HepG2 (cell line): ENCODE data around the gene MMP25. TPM values are rescaled to one million over a fixed set of nuclear protein-coding genes. Genes with fewer than 3 reads are reported as not detected.

ENCODE experiments used
- EP300 ChIP-seq, 3 experiments: sonication (generic) in 1 of 3; formaldehyde crosslinking in 1 of 3; IDR thresholded peaks; 2 replicates each; pipeline versions ENCODE4 v1.5.1 to v1.6.1; 2011 to 2020; ENCODE audit warnings: low read depth in 2 of 3, low read length in 2 of 3, borderline replicate concordance in 1 of 3, improper control_type of control experiment in 1 of 3, mild to moderate bottlenecking in 1 of 3, missing genetic modification reagents in 1 of 3, moderate library complexity in 1 of 3
- MZF1 ChIP-seq: sonication (generic); formaldehyde crosslinking; IDR thresholded peaks from 2 replicates; pipeline ENCODE4 v1.8.1; 2023; ENCODE audit warnings: mild to moderate bottlenecking, missing genetic modification reagents, borderline replicate concordance
- NR2F1 ChIP-seq, 2 experiments: fragments of 450-650 bp in 1 of 2; formaldehyde crosslinking in 1 of 2; IDR thresholded peaks; 2 replicates each; pipeline versions ENCODE4 v1.5.0 to v1.6.1; 2016 to 2020; ENCODE audit warnings: mild to moderate bottlenecking in 1 of 2, missing compliant biosample characterization in 1 of 2, missing genetic modification reagents in 1 of 2, moderate library complexity in 1 of 2
- SYNCRIP ChIP-seq: fragments of 200-400 bp; formaldehyde crosslinking; IDR thresholded peaks from 2 replicates; pipeline ENCODE4 v1.6.1; 2018; ENCODE audit warnings: mild to moderate bottlenecking, low read depth, low read length; ENCODE audit not compliant: insufficient read depth
- ZKSCAN8 ChIP-seq: IDR thresholded peaks from 2 replicates; pipeline ENCODE4 v1.6.1; 2016; ENCODE audit warnings: borderline replicate concordance, missing genetic modification reagents, missing compliant biosample characterization
- ZNF234 ChIP-seq: sonication (generic); formaldehyde crosslinking; conservative IDR thresholded peaks from 2 replicates; pipeline ENCODE4 v1.5.1; 2020; ENCODE audit warnings: mild to moderate bottlenecking, missing genetic modification reagents
- ZNF263 ChIP-seq: sonication (generic); formaldehyde crosslinking; IDR thresholded peaks from 2 replicates; pipeline ENCODE4 v1.4.0; 2020; ENCODE audit warnings: missing genetic modification reagents
- ZNF430 ChIP-seq: sonication (generic); formaldehyde crosslinking; IDR thresholded peaks from 2 replicates; pipeline ENCODE4 v1.9.0; 2021; ENCODE audit warnings: mild to moderate bottlenecking, missing genetic modification reagents
- ZNF552 ChIP-seq: sonication (generic); formaldehyde crosslinking; IDR thresholded peaks from 2 replicates; pipeline ENCODE4 v1.9.0; 2022; ENCODE audit warnings: missing genetic modification reagents, mild to moderate bottlenecking, borderline replicate concordance
- ZNF577 ChIP-seq: sonication (generic); formaldehyde crosslinking; IDR thresholded peaks from 2 replicates; pipeline ENCODE4 v1.4.0; 2020; ENCODE audit warnings: mild to moderate bottlenecking, low read depth, missing genetic modification reagents, borderline replicate concordance
- ZNF703 ChIP-seq: sonication (generic); formaldehyde crosslinking; IDR thresholded peaks from 2 replicates; pipeline ENCODE4 v1.5.1; 2020; ENCODE audit warnings: missing genetic modification reagents, mild to moderate bottlenecking, moderate library complexity, borderline replicate concordance
- ZNF749 ChIP-seq: sonication (generic); formaldehyde crosslinking; IDR thresholded peaks from 2 replicates; pipeline ENCODE4 v1.8.0; 2022; ENCODE audit warnings: mild to moderate bottlenecking, missing genetic modification reagents, moderate library complexity, borderline replicate concordance
- ZNF782 ChIP-seq: sonication (generic); formaldehyde crosslinking; IDR thresholded peaks from 2 replicates; pipeline ENCODE4 v1.4.0; 2020; ENCODE audit warnings: missing genetic modification reagents, mild to moderate bottlenecking, borderline replicate concordance
- ZSCAN20 ChIP-seq: sonication (generic); formaldehyde crosslinking; IDR thresholded peaks from 2 replicates; pipeline ENCODE4 v1.4.0; 2020; ENCODE audit warnings: missing genetic modification reagents, mild to moderate bottlenecking, borderline replicate concordance
- polyA plus RNA-seq, 8 experiments: library from polyadenylated mRNA; depleted of rRNA in 3 of 8; stranded (reverse) in 7 of 8; unstranded in 1 of 8; fragments of >200 nt; fragmentation: Illumina TruSeq in 4 of 8; extraction: Trizol in 4 of 8; gene quantifications; 2 replicates each; pipeline versions ENCODE4 v1.2.1 to v1.2.3, GENCODE V29; 2011 to 2016; ENCODE audit warnings: low read depth in 4 of 8, missing spikeins in 1 of 8, mixed read lengths in 1 of 8; ENCODE audit not compliant: insufficient read depth in 1 of 8
- total RNA-seq, 5 experiments: library from RNA; depleted of rRNA; stranded (reverse); fragments of >200 nt; fragmentation: Illumina TruSeq; extraction: Trizol; gene quantifications; 2 replicates each; pipeline ENCODE4 v1.2.3, GENCODE V29; 2016; ENCODE audit warnings: low read depth in 1 of 5
- TF ChIP-seq, protein P1 (sequence below): sonication (generic); formaldehyde crosslinking; IDR thresholded peaks from 2 replicates; pipeline ENCODE4 v1.9.0; 2021; ENCODE audit warnings: missing genetic modification reagents, borderline replicate concordance
- TF ChIP-seq, protein P2 (sequence below): sonication (generic); formaldehyde crosslinking; IDR thresholded peaks from 2 replicates; pipeline ENCODE4 v1.8.0; 2022; ENCODE audit warnings: mild to moderate bottlenecking, missing genetic modification reagents, moderate library complexity

The MMP25 gene
- total and polyA plus RNA-seq, 2 of the 13 experiments (the other 11 are each of a cell fraction or from before 2014, with no cell fraction given) = 0.04 to 0.08 TPM

DNA sequence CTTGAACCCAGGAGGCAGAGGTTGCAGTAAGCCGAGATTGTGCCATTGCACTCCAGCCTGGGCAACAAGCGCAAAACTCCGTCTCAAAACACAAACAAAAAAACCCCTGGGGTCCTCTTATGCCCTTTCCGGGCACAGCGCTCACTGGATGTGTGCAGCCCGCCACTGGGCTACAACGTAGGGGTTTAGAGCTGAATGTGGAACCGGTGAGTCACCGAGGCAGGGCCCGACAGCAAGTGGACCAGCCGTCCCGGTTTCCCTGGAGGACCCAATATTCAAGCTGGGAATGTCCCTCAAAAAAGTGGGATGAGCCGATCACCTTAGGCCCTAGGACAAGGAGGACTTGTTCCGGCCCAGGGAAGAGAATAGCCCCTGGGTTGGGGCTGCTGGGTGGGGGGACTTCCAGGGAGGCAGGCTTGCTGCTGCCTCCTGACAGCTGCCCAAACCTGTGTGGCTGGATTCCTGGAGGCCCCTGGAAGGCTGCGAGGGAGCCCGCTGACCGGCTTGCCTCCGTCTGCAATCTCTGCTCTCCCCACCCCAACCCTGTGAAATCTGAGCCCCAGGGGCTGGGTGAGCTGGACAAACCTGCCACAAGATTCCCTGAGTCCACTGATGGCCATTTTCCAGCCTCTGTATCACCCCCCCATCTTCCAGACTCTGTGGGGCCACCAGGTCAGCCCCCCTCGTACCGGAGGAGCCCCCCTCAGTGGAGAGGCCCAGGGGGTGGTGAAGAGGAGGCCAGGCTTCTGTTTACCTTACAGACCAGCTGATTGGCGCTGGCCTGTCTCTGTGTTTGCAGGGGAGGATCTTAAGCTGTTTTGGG is 36.6 kb upstream of the MMP25 start (continued):
- no peak for TF ChIP-seq MZF1 (CRISPR knock-in tag)
- TF ChIP-seq ZNF234 = no peak
- TF ChIP-seq ZSCAN20 = no peak
- no peak for TF ChIP-seq ZNF552 (CRISPR knock-in tag)
- TF ChIP-seq NR2F1 (CRISPR knock-in tag; IDR thresholded peaks at IDR 0.05) = no peak
- no peak for TF ChIP-seq SYNCRIP
- no peak for TF ChIP-seq ZKSCAN8 (CRISPR knock-in tag)
- TF ChIP-seq ZNF782 (CRISPR knock-in tag) = no peak
- TF ChIP-seq ZNF703 = no peak
- TF ChIP-seq ZNF577 (CRISPR knock-in tag) = no peak
- 0 out of 4 replicates have a peak, but pooled peaks of 1 of the 2 experiments have one; percentile 4 for TF ChIP-seq EP300 (IDR thresholded peaks at IDR 0.05; ENCODE audit: low read depth in 2 of 2, low read length in 2 of 2)
- no peak for TF ChIP-seq EP300 (CRISPR knock-in tag; IDR thresholded peaks at IDR 0.05; ENCODE audit: borderline replicate concordance)
- TF ChIP-seq ZNF263 = no peak
- TF ChIP-seq, protein P1, sequence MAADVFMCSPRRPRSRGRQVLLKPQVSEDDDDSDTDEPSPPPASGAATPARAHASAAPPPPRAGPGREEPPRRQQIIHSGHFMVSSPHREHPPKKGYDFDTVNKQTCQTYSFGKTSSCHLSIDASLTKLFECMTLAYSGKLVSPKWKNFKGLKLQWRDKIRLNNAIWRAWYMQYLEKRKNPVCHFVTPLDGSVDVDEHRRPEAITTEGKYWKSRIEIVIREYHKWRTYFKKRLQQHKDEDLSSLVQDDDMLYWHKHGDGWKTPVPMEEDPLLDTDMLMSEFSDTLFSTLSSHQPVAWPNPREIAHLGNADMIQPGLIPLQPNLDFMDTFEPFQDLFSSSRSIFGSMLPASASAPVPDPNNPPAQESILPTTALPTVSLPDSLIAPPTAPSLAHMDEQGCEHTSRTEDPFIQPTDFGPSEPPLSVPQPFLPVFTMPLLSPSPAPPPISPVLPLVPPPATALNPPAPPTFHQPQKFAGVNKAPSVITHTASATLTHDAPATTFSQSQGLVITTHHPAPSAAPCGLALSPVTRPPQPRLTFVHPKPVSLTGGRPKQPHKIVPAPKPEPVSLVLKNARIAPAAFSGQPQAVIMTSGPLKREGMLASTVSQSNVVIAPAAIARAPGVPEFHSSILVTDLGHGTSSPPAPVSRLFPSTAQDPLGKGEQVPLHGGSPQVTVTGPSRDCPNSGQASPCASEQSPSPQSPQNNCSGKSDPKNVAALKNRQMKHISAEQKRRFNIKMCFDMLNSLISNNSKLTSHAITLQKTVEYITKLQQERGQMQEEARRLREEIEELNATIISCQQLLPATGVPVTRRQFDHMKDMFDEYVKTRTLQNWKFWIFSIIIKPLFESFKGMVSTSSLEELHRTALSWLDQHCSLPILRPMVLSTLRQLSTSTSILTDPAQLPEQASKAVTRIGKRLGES (CRISPR knock-in tag) = no peak
- TF ChIP-seq ZNF430 = no peak
- TF ChIP-seq ZNF749 (CRISPR knock-in tag) = no peak
- TF ChIP-seq, protein P2, sequence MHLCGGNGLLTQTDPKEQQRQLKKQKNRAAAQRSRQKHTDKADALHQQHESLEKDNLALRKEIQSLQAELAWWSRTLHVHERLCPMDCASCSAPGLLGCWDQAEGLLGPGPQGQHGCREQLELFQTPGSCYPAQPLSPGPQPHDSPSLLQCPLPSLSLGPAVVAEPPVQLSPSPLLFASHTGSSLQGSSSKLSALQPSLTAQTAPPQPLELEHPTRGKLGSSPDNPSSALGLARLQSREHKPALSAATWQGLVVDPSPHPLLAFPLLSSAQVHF (CRISPR knock-in tag) = no peak
